ENCODE measurements around the gene JAK2.

GRCh38 chr9:4986296-4986695, 1.2 kb downstream of the JAK2 start:
- TF ChIP-seq, protein P1, sequence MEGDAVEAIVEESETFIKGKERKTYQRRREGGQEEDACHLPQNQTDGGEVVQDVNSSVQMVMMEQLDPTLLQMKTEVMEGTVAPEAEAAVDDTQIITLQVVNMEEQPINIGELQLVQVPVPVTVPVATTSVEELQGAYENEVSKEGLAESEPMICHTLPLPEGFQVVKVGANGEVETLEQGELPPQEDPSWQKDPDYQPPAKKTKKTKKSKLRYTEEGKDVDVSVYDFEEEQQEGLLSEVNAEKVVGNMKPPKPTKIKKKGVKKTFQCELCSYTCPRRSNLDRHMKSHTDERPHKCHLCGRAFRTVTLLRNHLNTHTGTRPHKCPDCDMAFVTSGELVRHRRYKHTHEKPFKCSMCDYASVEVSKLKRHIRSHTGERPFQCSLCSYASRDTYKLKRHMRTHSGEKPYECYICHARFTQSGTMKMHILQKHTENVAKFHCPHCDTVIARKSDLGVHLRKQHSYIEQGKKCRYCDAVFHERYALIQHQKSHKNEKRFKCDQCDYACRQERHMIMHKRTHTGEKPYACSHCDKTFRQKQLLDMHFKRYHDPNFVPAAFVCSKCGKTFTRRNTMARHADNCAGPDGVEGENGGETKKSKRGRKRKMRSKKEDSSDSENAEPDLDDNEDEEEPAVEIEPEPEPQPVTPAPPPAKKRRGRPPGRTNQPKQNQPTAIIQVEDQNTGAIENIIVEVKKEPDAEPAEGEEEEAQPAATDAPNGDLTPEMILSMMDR (IDR thresholded peaks at IDR 0.05; ENCODE audit: insufficient read depth, low read length): no peak
- TF ChIP-seq POLR2AphosphoS5 (IDR thresholded peaks at IDR 0.05; ENCODE audit: low read depth): no peak
